ENCODE data around the gene RPS16. TPM values are rescaled to one million over a fixed set of nuclear protein-coding genes. Genes with fewer than 3 reads are reported as not detected.

Gene RPS16
- total RNA-seq = 99.8 and 2,230 TPM in 2 replicates

DNA sequence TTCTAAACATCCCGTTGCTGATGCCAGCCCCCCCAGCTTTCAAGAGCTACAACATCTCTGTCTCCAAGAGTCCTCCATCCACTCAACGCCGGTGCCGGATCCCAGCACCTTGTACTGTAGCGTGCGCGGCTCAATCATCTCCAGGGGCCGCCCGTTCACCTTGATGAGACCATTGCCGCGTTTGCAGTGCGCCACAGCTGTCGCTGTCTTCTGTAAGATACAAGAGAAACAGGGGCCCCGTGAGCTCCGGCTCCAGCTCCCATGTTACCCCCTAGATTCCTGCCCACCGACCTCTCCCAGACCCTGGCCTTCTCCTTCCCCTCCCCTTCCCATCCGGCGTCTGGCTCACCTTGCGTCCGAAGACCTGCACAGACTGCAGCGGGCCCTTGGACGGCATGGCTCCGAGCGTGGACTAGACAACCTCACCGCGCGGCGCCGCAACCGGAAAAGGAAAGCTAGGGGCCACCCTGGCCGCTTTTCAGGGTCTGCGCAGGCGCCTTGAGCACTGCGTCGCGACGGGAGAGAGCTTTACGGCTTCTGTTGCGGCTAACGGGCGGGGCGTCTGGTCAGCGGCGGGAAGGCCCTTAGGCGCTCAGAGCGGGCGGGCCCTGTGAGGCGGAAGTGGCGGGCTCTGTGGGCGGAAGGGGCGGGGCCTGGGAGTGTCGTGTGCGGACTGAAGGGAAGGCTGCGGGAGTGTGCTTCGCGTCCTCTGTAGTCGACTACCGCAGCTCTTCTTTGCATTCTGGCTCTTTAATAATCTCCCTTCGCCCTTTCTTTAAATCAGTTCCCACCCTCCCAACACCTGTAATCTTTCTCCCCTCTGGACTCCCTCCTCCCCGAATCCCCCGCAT is at the start of gene RPS16:
Gene RPS16 (minus strand): TSS at position 451 of the 851 bp plus-strand sequence. CDS start 54 bp downstream, at position 397.

DNA sequence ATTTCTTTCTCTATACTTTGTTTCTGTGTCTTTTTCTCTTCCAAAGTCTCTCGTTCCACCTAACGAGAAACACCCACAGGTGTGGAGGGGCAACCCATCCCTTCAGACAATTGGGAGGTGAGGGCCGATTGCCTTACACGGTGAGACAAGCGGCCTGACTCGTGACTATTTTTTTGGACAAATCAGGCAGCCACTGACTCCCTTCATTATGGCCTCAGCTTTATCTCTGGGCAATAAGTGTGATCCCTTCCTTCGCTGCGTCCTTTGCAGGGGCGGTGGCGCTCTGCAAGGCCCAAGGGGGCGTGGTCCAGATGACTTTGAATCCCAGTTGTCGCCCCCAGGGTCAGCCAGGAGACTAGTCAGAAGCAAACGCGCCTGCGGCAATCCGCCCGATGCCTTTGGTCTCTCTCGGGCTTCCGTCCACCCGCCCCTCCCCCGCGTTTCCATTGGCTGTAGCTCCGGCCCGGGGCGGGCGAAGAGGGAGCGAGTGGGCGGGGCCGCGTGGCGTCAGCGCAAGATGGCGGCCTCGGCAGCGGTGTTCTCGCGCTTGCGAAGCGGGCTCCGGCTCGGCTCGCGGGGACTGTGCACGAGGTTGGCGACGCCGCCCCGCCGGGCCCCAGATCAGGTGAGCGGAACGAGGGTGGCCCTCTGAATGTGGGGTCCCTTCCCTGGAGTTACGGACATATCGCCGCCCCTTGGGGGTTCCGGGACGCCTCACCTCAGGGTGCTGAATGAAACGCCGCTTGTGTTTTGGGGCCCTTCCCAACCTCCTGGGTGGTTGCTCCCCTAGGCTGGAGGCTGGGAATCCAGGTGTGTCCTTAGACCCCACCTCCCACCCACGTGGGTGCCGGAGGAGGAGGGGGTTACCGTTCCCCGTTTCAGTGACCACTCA is 44.8 kb upstream of the RPS16 start, which contains the start of gene TIMM50:
Gene TIMM50 (plus strand): TSS at position 502 of the 892 bp plus-strand sequence. CDS start 16 bp downstream, at position 518.

DNA sequence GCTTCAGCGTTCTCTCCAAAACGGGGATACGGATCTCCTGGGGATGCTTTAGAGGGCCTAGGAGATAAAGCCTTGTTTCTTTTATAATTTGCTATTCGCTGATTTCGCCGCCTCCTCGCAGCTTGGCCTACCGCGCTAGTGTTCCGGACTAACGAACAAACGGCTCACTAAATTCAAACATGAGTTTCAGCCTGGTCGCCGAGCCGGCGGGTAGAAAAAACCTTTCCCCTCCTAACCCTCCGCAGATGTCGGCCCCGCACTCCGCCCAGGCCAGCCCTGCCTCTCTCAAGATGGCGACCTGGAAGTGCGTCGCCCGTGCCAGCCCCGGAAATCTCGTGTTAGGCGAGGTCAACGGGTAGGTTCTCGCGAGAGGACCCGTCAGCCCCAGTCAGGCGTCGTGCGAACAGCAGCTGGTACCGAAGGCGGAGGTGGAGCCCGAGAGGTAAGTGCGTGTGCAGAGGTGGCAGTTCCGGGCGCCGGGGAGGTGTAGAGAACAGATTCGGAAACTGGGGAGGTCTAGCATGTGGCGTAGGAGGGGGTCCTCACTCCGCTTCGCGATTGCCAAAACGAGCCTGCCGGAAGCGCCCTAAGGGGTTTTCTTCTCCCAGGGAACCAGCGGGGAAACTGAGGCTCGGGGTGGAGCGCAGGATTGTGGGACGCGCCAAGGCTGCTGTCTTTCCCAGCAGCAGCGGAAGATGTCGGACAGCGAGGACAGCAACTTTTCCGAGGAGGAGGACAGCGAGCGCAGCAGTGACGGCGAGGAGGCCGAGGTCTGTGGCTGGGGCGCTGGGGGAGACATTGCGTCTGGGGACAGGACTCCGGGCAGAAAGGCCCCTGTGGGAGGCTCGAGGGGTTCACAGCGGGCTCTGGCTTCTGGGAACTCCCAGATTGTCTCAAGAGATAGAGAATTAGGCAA is 9.7 kb upstream of the RPS16 start, which contains the start of gene SUPT5H:
Gene SUPT5H (plus strand): TSS at position 387 of the 916 bp plus-strand sequence. CDS start 309 bp downstream, at position 696.

DNA sequence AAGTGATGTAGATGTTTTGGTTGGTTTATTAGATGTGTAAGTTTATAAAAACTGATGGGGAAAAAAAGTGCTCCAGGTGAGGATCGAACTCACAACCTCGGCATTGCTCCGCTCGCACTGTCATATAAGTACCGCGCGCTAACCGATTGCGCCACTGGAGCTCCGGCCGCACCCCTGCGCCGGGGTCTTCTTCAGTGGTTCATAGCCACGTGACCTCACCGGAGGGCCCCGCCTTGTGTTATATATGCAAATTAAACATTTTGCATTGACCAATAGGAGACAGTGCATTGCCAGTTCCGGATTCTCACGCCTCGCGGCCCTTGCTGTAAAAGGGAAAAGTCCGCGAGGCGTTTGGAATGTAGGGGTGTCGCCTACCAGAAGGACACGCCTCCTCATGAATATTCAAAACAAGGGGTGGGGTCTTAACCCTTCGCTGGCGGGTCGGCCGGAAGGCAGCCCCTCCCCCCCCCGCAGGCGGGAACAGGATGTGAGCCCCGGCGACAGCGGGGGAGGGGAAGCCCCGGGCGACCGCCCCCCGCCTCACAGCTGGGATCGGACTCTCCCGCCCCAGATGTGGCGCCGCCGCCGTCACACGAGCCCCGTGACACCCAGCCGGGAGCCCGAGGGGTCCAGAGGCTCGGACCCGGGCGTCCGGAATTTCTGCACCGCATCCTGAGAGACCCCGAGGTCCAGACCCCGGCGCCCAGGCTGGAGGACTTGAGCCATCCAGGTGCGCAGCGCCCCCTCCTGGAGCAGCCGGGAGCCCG is 23.5 kb downstream of the RPS16 start, which contains the start of gene PLEKHG2:
Gene PLEKHG2 (plus strand): TSS at position 570 of the 767 bp plus-strand sequence. CDS start 1,418 bp downstream, outside the sequence.

DNA sequence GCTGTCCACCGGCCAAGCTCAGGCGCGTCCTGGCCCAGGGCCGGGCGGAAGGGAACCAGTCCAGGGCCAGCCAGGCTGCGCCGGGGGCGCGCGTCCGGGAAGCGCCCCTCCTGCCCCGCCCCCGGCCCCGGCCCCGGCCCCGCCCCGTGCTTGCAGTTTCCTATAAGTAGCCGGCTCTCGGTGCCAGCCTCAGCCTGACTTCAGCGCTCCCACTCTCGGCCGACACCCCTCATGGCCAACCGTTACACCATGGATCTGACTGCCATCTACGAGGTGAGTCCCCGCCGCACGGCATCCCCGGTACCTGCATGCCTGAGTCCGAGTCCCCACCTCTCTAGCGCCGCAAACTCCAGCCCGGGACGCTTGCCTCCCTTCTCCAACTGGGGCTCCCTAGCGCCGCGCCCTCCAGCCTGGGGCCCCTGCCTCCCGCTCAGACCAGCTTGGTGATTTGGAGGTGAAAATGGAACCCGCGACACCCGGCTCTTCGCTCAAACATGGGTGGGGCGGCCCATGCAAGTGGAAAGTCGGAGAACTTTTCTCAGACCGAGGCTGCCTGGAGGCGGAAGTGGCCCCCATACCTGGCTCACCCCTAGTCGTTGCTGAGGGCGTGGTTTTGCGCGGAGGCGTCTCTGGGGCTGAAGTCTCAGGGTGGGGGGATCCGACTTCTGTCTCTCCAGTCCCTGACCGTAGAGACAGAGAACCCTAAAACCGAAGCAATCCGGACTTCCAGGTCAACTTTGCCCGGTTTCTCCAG is 28.9 kb downstream of the RPS16 start, which contains the start of gene ZFP36:
Gene ZFP36 (plus strand): TSS at position 192 of the 754 bp plus-strand sequence. CDS start 58 bp downstream, at position 250.

DNA sequence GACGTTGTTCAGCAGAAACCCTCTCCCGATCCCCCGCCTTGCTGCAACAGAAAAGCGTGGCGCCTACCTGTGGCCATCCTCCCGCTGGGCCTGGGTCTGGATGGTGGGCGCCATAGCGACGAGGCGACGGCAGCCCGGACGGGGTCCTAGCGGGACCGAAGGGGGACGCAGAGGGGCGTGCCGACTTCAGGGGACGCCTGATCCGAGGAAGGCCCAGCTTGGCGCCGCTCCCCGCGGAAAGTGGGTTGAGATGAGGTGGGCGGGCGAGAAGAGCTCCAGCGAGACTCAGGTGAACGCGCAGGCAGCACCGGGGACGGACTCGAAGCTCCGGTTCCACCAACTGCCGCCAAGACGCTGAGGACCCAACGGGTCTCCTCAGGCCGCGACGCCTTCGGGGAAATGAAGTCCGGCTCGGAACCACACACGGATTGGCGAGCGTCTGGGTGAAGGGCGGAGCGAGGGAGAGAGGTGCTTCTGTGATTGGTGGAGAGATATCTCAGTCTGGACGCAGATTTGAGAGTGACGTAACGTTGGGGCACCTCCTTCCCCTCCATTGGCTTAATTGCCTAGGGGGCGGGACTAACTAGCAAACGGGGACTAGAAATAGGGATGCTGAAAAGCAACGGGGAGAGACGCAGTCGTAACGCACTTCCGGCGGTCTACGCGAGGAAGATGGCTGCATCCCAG is 44.9 kb downstream of the RPS16 start, which contains the start of the genes MED29 and PAF1:
Gene MED29 (plus strand): TSS at position 628 of the 687 bp plus-strand sequence. CDS start 45 bp downstream, at position 673.
Gene PAF1 (minus strand): TSS at position 356 of the 687 bp plus-strand sequence. CDS start 242 bp downstream, at position 114.

Other genes starting within 250 kb of the RPS16 start
- gene NCCRP1, start 239.0 kb downstream of the RPS16 start, total RNA-seq = not detected in 2 replicates
- not detected in 2 replicates for gene SYCN, start 231.7 kb downstream of the RPS16 start, total RNA-seq
- gene IFNL3, start 190.9 kb downstream of the RPS16 start, total RNA-seq = not detected in 2 replicates
- gene IFNL4, start 187.1 kb downstream of the RPS16 start, total RNA-seq = not detected in 2 replicates
- not detected in 2 replicates for gene IFNL2, start 167.6 kb downstream of the RPS16 start, total RNA-seq
- not detected in 2 replicates for gene IFNL1, start 139.5 kb downstream of the RPS16 start, total RNA-seq
- gene LRFN1, start 115.1 kb downstream of the RPS16 start, total RNA-seq = 0.28 TPM in 1 of 2 replicates, not detected in the other
- gene GMFG, start 99.9 kb downstream of the RPS16 start, total RNA-seq = 1.2 TPM in 1 of 2 replicates, not detected in the other
- gene SAMD4B, start 93.5 kb downstream of the RPS16 start, total RNA-seq = 27.6 and 32.2 TPM in 2 replicates
- 28.8 and 68.2 TPM in 2 replicates for gene PAF1, start 44.8 kb downstream of the RPS16 start, total RNA-seq
- gene MED29, start 44.6 kb downstream of the RPS16 start, total RNA-seq = 19.7 and 24.0 TPM in 2 replicates
- 1.1 and 1.7 TPM in 2 replicates for gene ZFP36, start 29.1 kb downstream of the RPS16 start, total RNA-seq
- gene PLEKHG2, start 23.3 kb downstream of the RPS16 start, total RNA-seq = 11.8 and 14.2 TPM in 2 replicates
- gene SUPT5H, start 9.6 kb upstream of the RPS16 start, total RNA-seq = 49.9 and 91.4 TPM in 2 replicates
- gene TIMM50, start 44.9 kb upstream of the RPS16 start, total RNA-seq = 42.8 and 77.5 TPM in 2 replicates
- gene DLL3, start 63.0 kb upstream of the RPS16 start, total RNA-seq = under 0.01 and 0.19 TPM in 2 replicates
- gene SELENOV, start 79.2 kb upstream of the RPS16 start, total RNA-seq = not detected in 2 replicates
- gene EID2B, start 96.9 kb upstream of the RPS16 start, total RNA-seq = 2.8 and 4.2 TPM in 2 replicates
- gene EID2, start 104.2 kb upstream of the RPS16 start, total RNA-seq = 7.9 and 16.9 TPM in 2 replicates
- gene LGALS13, start 166.6 kb upstream of the RPS16 start, total RNA-seq = not detected in 2 replicates
- not detected in 2 replicates for gene LGALS16, start 220.0 kb upstream of the RPS16 start, total RNA-seq

Measured in regular cardiac myocyte (primary cell).